H1 (cell line): ENCODE data around the gene LRRC8D.

Experiments used
- POLR2A ChIP-seq, 2 experiments: IDR thresholded peaks; 1 replicate in 1 of 2; 2 replicates in 1 of 2; pipeline ENCODE4 v1.6.1; 2011; ENCODE audit warnings: low read depth in 2 of 2, low read length in 2 of 2, mild to moderate bottlenecking in 2 of 2; ENCODE audit errors: control extremely low read depth in 1 of 2
- POLR2AphosphoS5 ChIP-seq: IDR thresholded peaks from 2 replicates; pipeline ENCODE4 v1.6.1; 2011; ENCODE audit warnings: low read depth, low read length
- SP1 ChIP-seq: IDR thresholded peaks from 2 replicates; pipeline ENCODE4 v1.6.1; 2011; ENCODE audit warnings: low read depth, low read length

DNA sequence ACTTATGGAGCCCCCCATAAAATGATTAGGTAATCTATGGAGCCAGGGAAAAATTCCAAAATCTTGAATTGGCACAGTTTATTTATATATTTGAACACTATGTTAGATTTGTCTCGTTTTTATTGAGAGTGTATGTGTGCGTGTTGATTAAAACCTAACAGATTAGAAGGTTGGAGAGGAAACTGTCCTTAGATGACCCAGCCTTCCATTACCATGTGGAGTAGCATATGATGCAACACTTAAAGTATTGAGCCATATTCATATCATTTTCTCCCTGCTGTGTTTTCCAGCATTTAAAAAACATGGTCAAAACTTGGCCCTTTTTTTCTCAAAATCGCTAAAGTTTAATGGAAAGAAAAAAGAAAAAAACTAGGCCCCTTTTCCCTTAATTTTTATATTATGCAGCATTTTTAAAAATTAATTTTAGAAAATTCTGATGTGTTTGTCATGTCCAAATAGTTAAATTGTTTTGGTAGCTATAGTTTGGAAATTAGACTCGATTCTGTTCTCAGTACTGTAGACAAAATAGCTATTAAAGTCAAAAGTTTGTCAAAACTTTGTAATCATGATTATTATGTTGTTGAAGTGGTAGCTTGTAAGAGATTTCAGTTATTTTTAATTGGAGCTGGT, 2.3 kb downstream of the LRRC8D start:
- no peak for TF ChIP-seq SP1
- TF ChIP-seq POLR2AphosphoS5 = no peak
- no peak for TF ChIP-seq POLR2A (IDR thresholded peaks at IDR 0.05; ENCODE audit: control extremely low read depth in 1 of 2, low read depth in 2 of 2, low read length in 2 of 2)
